ENCODE results near the gene CFAP47.
"Not testable (repeated sequence)": the region's sequence is repeated elsewhere in the genome, so short reads cannot be mapped to it uniquely, and the experiment has no call there.

The CFAP47 gene

GRCh38 chrX:35919536-35920309, at the start of gene CFAP47:
Gene CFAP47 (plus strand): TSS chrX:35919734. CDS start chrX:35919800, 66 bp downstream.
- no peaks in the 10 kb centered on the region for H3K9me3 Mint-ChIP-seq
- no peak within 1 kb of the TSS for H3K27ac Mint-ChIP-seq
- H3K27me3 Mint-ChIP-seq (ENCODE audit: low read depth) = no peaks in the 10 kb centered on the region
- H3K4me1 Mint-ChIP-seq (ENCODE audit: low read depth) = no peaks in the 10 kb centered on the region
- H3K4me3 Mint-ChIP-seq = no peak within 1 kb of the TSS
- no peaks in the 10 kb centered on the region for H3K36me3 Mint-ChIP-seq (ENCODE audit: low read depth)

GRCh38 chrX:35880601-35881000, 38.9 kb upstream of the CFAP47 start:
- Mint-ChIP-seq H3K36me3 (ENCODE audit: low read depth) (no peaks in the 10 kb centered on the region), H3K4me1 (ENCODE audit: low read depth) (no peaks in the 10 kb centered on the region), H3K9me3 (no peaks in the 10 kb centered on the region), H3K4me3 (no peak overlapping the region), H3K27me3 (ENCODE audit: low read depth) (no peaks in the 10 kb centered on the region), H3K27ac (no peak overlapping the region)

GRCh38 chrX:35886135-35886534, 33.4 kb upstream of the CFAP47 start:
- Mint-ChIP-seq H3K36me3 (ENCODE audit: low read depth) (no peaks in the 10 kb centered on the region), H3K4me3 (no peak overlapping the region), H3K27me3 (ENCODE audit: low read depth) (no peaks in the 10 kb centered on the region), H3K27ac (no peak overlapping the region), H3K9me3 (no peaks in the 10 kb centered on the region), H3K4me1 (ENCODE audit: low read depth) (no peaks in the 10 kb centered on the region)

GRCh38 chrX:35890699-35891098, 28.8 kb upstream of the CFAP47 start:
- Mint-ChIP-seq H3K27ac (no peak overlapping the region), H3K27me3 (ENCODE audit: low read depth) (no peaks in the 10 kb centered on the region), H3K4me3 (no peak overlapping the region), H3K36me3 (ENCODE audit: low read depth) (no peaks in the 10 kb centered on the region), H3K4me1 (ENCODE audit: low read depth) (no peaks in the 10 kb centered on the region), H3K9me3 (no peaks in the 10 kb centered on the region)

GRCh38 chrX:35986816-35987215, 67.3 kb downstream of the CFAP47 start:
- H3K36me3 Mint-ChIP-seq (ENCODE audit: low read depth); H3K27me3 Mint-ChIP-seq (ENCODE audit: low read depth); H3K4me3 Mint-ChIP-seq; H3K27ac Mint-ChIP-seq; H3K4me1 Mint-ChIP-seq (ENCODE audit: low read depth); H3K9me3 Mint-ChIP-seq: not testable (repeated sequence)

- no peaks in the 10 kb centered on the region for H3K4me1 Mint-ChIP-seq (ENCODE audit: low read depth)
- H3K27ac Mint-ChIP-seq = no peak overlapping the region
- H3K4me3 Mint-ChIP-seq = no peak overlapping the region
- no peaks in the 10 kb centered on the region for H3K36me3 Mint-ChIP-seq (ENCODE audit: low read depth)
- no peaks in the 10 kb centered on the region for H3K9me3 Mint-ChIP-seq
- H3K27me3 Mint-ChIP-seq (ENCODE audit: low read depth) = no peaks in the 10 kb centered on the region
These were observed 87.7 kb downstream of the CFAP47 start for GRCh38 chrX:36007207-36007606.

GRCh38 chrX:36019125-36019524, 99.6 kb downstream of the CFAP47 start:
- Mint-ChIP-seq H3K36me3 (ENCODE audit: low read depth) (no peaks in the 10 kb centered on the region), H3K27ac (no peak overlapping the region), H3K9me3 (peaks cover 7% of the 10 kb centered on the region), H3K4me3 (no peak overlapping the region), H3K4me1 (ENCODE audit: low read depth) (no peaks in the 10 kb centered on the region), H3K27me3 (ENCODE audit: low read depth) (no peaks in the 10 kb centered on the region)

- H3K27me3 Mint-ChIP-seq (ENCODE audit: low read depth) = no peaks in the 10 kb centered on the region
- no peaks in the 10 kb centered on the region for H3K4me1 Mint-ChIP-seq (ENCODE audit: low read depth)
- H3K9me3 Mint-ChIP-seq = no peaks in the 10 kb centered on the region
- H3K27ac Mint-ChIP-seq = no peak overlapping the region
- H3K36me3 Mint-ChIP-seq (ENCODE audit: low read depth) = no peaks in the 10 kb centered on the region
- H3K4me3 Mint-ChIP-seq = no peak overlapping the region
These were observed 116.0 kb downstream of the CFAP47 start for GRCh38 chrX:36035550-36035949.

GRCh38 chrX:36062778-36063177, 143.2 kb downstream of the CFAP47 start:
- Mint-ChIP-seq H3K27me3 (ENCODE audit: low read depth) (no peaks in the 10 kb centered on the region), H3K9me3 (no peaks in the 10 kb centered on the region), H3K36me3 (ENCODE audit: low read depth) (no peaks in the 10 kb centered on the region), H3K4me1 (ENCODE audit: low read depth) (no peaks in the 10 kb centered on the region), H3K27ac (no peak overlapping the region), H3K4me3 (no peak overlapping the region)

- Mint-ChIP-seq H3K4me1 (ENCODE audit: low read depth) (no peaks in the 10 kb centered on the region), H3K36me3 (ENCODE audit: low read depth) (no peaks in the 10 kb centered on the region), H3K27me3 (ENCODE audit: low read depth) (no peaks in the 10 kb centered on the region), H3K4me3 (no peak overlapping the region), H3K27ac (no peak overlapping the region), H3K9me3 (no peaks in the 10 kb centered on the region)
These were observed 151.5 kb downstream of the CFAP47 start for GRCh38 chrX:36071061-36071460.

GRCh38 chrX:36075009-36075408, 155.5 kb downstream of the CFAP47 start:
- H3K9me3 Mint-ChIP-seq; H3K4me3 Mint-ChIP-seq; H3K36me3 Mint-ChIP-seq (ENCODE audit: low read depth); H3K4me1 Mint-ChIP-seq (ENCODE audit: low read depth); H3K27me3 Mint-ChIP-seq (ENCODE audit: low read depth); H3K27ac Mint-ChIP-seq: not testable (repeated sequence)

- no peaks in the 10 kb centered on the region for H3K9me3 Mint-ChIP-seq
- no peaks in the 10 kb centered on the region for H3K27me3 Mint-ChIP-seq (ENCODE audit: low read depth)
- no peaks in the 10 kb centered on the region for H3K4me1 Mint-ChIP-seq (ENCODE audit: low read depth)
- no peak overlapping the region for H3K27ac Mint-ChIP-seq
- H3K4me3 Mint-ChIP-seq = no peak overlapping the region
- H3K36me3 Mint-ChIP-seq (ENCODE audit: low read depth) = no peaks in the 10 kb centered on the region
These were observed 163.7 kb downstream of the CFAP47 start for GRCh38 chrX:36083256-36083655.

GRCh38 chrX:36087366-36087765, 167.8 kb downstream of the CFAP47 start:
- Mint-ChIP-seq H3K36me3 (ENCODE audit: low read depth) (no peaks in the 10 kb centered on the region), H3K27me3 (ENCODE audit: low read depth) (no peaks in the 10 kb centered on the region), H3K27ac (no peak overlapping the region), H3K4me3 (no peak overlapping the region), H3K9me3 (no peaks in the 10 kb centered on the region), H3K4me1 (ENCODE audit: low read depth) (no peaks in the 10 kb centered on the region)

- not testable (repeated sequence) for H3K9me3 Mint-ChIP-seq; H3K36me3 Mint-ChIP-seq (ENCODE audit: low read depth); H3K27ac Mint-ChIP-seq; H3K4me3 Mint-ChIP-seq; H3K27me3 Mint-ChIP-seq (ENCODE audit: low read depth); H3K4me1 Mint-ChIP-seq (ENCODE audit: low read depth)
These were observed 169.4 kb downstream of the CFAP47 start for GRCh38 chrX:36088939-36089338.

GRCh38 chrX:36102425-36102824, 182.9 kb downstream of the CFAP47 start:
- Mint-ChIP-seq H3K36me3 (ENCODE audit: low read depth) (no peaks in the 10 kb centered on the region), H3K9me3 (no peaks in the 10 kb centered on the region), H3K27me3 (ENCODE audit: low read depth) (no peaks in the 10 kb centered on the region), H3K27ac (no peak overlapping the region), H3K4me3 (no peak overlapping the region), H3K4me1 (ENCODE audit: low read depth) (no peaks in the 10 kb centered on the region)

GRCh38 chrX:36116222-36116621, 196.7 kb downstream of the CFAP47 start:
- Mint-ChIP-seq H3K27ac (no peak overlapping the region), H3K4me1 (ENCODE audit: low read depth) (no peaks in the 10 kb centered on the region), H3K9me3 (peaks cover 10% of the 10 kb centered on the region), H3K27me3 (ENCODE audit: low read depth) (no peaks in the 10 kb centered on the region), H3K36me3 (ENCODE audit: low read depth) (no peaks in the 10 kb centered on the region), H3K4me3 (no peak overlapping the region)

Data from T-helper 1 cell treated with Interleukin-12 subunit alpha and Interleukin-12 subunit beta and Interleukin-4 antibody, amounts not matched to agents 30 μg/mL and 1 μg/mL, for 36 hours (primary cell).